Stimulated activated CD8-positive, alpha-beta memory T cell treated with anti-CD3 and anti-CD28 coated beads, Interleukin-4, amount 100 ng/mL, for 48 hours (primary cell): ENCODE results near the gene OSTF1.

Experiments
- DNase-seq: peaks from one replicate; pipeline ENCODE4 v3.0.0-alpha.2; 2020

Gene OSTF1

GRCh38 chr9:75128535-75128934 is 40.2 kb downstream of the OSTF1 start:
- no peak for DNase-seq

GRCh38 chr9:75130172-75130571 is 41.9 kb downstream of the OSTF1 start:
- no peak for DNase-seq

DNA sequence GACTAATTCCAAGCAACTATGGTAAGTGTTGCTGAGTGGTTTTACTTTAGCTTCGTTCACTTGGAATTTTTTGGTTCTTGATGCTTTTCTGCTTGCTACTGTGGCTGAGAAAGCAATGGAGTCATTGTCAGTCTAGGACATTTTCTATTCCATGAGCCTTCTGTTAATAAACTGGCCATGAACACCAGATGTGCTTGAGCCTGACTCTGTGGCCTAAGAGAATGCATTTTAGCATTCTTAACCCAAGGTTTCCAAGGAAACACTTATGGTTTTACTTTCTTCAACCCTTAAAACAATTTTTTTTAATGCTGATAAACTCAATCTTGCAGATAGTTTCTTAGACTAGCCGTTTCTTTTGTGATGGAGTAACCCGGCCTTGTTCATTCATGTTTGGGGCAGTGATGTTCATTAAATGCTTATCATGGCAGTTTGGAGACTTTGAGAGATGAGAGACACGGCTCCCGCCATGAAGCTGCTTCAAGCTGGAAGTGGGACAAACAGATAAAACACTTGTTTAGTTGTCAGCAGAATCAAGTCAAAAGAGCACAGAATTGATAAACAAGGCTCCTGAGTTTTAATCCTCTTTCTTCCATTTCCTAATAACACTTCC is 42.4 kb downstream of the OSTF1 start:
- DNase-seq: no peak

GRCh38 chr9:75131700-75132099 is 43.4 kb downstream of the OSTF1 start:
- no peak for DNase-seq

- DNase-seq: no peak
Observed at GRCh38 chr9:75132244-75132643, 43.9 kb downstream of the OSTF1 start.

GRCh38 chr9:75133396-75133795 is 45.1 kb downstream of the OSTF1 start:
- no peak for DNase-seq

- no peak for DNase-seq
Observed at GRCh38 chr9:75134495-75134894, 46.2 kb downstream of the OSTF1 start.

DNA sequence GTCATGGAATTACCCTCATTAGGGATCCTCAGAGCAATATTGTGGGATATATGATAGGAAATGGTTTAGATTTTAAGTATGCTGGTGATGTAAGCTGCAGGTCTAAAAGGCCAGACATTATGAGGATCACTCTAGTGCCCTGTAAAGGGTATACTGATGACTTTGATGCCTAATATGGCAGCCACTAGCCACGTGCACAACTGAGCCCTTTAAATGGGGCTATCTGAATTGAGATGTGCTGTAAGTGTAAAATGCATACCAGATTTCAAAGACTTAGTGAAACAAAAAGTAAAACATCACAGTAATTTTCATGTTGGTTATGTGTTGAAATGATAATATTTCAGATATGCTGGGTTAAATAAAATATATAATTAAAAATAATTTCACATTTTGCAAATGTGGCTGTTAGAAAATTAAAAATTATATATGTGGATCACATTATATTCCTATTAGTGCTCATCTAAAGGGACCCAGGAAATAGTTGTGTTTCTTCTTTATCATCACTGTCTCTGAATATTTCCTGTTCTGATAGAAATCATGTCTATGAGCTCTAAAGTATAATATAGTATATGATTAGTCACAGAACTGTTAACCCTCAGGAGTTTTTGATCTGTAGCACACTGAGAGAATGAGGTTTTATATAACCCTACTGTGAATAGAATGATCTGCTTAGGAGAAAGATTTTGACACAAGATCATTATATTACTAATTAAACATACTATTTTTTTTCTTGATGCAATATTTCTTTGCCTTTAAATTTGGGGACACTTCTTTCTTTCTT is 50.1 kb downstream of the OSTF1 start:
- no peak for DNase-seq

- no peak for DNase-seq
Observed at GRCh38 chr9:75139201-75139600, 50.9 kb downstream of the OSTF1 start.

GRCh38 chr9:75140261-75140660 is 51.9 kb downstream of the OSTF1 start:
- DNase-seq: no peak

GRCh38 chr9:75142202-75142601 is 53.9 kb downstream of the OSTF1 start:
- DNase-seq: no peak

DNA sequence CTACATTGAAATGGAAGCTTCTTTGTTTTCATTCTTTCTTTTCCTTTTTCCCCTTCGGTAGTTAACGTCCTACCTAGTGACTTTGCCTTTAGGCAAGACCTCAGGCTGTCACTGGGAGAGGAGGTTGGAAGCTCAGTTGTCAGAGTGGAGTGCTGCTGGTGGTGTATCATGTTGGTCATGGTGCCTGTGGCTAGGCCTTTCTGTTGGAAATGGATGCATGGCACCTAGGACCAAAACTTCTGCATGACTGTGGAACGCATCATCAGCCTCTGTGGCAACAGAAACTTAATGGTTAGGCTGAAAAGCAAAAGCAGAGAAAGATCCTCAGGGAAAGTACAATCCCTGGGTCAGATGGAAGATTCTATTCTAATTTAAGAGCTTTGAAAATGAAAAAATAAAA is 57.9 kb downstream of the OSTF1 start:
- no peak for DNase-seq

DNA sequence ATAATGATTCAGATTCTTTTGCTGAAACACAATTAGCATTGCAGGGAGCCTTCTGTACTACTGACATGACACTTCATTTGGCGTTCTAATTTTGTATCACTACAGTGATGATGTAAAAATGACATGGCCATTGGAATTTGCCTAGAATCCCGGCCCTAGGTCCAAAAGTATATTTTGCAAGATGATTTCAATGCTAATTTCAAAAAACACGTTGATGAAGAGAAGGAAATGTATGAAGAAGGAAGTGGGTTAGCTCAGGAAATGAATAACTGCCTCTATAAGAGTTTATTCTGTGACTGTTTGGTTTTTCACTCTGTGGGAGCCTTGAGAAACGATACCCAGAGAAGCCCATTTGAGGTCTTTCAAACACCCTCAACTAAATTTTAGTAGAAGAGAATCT is 59.3 kb downstream of the OSTF1 start:
- no peak for DNase-seq

GRCh38 chr9:75148561-75148960 is 60.2 kb downstream of the OSTF1 start:
- DNase-seq: no peak

DNA sequence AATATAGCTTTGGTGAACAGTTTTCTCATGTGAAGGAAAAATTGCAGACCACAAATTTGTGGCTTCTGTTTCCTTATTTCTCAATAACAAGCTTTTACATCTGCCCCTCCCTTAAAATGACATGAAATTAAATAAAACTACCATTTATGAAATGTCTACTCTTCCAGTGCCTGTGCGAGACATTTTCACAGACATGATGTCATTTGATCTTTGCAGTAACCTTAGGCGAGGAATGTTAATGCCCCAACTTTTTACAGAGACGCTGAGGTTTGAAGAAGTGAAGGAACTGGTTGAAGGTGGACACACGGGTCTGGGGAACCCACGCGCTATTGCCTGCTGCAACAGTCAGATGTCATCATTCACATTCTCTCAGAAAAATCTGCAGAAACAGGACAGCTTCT is 61.5 kb downstream of the OSTF1 start:
- no peak for DNase-seq

DNA sequence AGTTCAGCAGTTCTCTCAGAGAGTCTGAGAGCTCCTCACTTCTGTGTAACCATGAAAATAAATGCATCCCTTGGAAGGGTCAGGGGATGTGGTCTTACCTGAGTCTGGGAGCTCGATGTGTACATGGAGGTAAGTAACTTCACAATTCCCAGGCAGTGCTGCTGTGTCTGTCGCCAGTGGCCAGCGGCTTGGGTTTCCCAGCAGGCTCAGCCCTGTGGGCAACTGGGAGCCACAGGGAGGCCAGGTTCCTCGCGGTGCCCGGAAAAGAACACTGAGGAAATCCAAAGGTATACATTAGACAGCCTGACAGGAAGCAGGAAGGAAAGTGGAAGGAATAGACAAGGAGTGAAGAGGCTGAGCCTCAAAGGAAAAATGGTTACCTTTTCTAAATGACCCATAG is 62.2 kb downstream of the OSTF1 start:
- DNase-seq: no peak

GRCh38 chr9:75152416-75152815 is 64.1 kb downstream of the OSTF1 start:
- peak; percentile 77 for DNase-seq

DNA sequence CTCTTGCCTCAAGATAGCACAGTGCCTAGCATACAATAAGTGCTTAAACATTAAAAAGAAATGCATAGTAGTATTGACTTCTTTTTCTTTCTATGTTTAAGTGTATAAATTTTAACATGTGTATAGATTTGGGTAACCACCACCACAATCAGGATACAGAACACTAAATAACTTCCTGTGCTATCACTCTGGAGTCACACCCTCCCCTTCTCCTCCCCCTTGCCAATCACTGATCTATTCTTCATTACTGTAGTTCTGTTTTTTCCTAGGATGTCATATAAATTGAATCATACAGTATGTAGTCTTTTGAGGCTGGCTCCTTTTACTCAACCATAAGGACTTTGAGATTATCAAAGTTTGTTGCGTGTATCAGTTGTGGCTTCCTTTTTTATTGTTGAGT is 68.5 kb downstream of the OSTF1 start:
- no peak for DNase-seq

GRCh38 chr9:75161116-75161857 is 73.0 kb downstream of the OSTF1 start:
- no peak for DNase-seq

DNA sequence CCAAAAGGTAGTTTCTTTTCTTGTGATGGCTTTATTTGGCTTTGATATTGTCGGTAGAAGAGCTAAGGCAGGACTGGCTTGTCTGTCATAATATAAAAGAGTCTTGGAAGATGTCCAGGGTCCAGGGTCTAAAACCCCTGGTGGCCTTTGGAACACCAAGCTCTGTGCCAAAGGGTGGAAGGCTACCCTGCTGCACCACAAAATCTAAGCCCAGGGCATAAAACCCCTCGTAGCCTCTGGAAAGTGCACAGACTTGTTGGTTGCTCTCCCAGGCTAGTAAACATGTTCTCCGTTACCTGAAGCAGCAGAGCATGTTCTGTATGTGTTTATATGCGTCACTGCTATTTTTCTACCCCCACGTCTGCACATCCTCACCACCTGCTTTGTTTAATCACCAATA is 75.5 kb downstream of the OSTF1 start:
- DNase-seq: no peak

GRCh38 chr9:75164573-75164972 is 76.3 kb downstream of the OSTF1 start:
- no peak for DNase-seq

DNA sequence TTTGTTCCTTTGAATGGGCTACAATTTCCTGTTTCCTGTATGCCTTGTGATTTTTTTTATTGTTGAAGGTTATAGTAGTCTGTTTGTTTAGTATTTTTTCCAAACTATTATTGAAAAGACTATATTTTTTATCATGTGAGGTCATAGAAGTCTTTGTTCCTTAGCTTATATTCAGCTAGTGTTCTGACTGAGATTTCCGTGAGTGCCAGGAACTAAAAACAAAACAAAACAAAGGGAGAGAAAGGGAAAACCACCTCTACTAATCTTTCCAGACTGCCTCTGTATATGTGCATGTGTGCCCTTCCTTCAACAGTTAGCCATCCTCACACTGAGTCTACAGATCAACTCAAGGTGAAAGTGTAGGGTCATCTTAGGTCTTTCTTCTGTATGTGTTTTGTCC is 79.0 kb downstream of the OSTF1 start:
- no peak for DNase-seq

GRCh38 chr9:75168270-75169178 is 80.2 kb downstream of the OSTF1 start:
- no peak for DNase-seq
